ENCODE measurements around the gene RAP1GAP. TPM values are rescaled to one million over a fixed set of nuclear protein-coding genes. Genes with fewer than 3 reads are reported as not detected.
A peak's percentile ranks its signal among the peaks of the same experiment; 100 is the strongest.
"Not testable (repeated sequence)": the region's sequence is repeated elsewhere in the genome, so short reads cannot be mapped to it uniquely, and the experiment has no call there.

RAP1GAP gene
- total RNA-seq, 1 experiment from 2014 or later: not detected

DNA sequence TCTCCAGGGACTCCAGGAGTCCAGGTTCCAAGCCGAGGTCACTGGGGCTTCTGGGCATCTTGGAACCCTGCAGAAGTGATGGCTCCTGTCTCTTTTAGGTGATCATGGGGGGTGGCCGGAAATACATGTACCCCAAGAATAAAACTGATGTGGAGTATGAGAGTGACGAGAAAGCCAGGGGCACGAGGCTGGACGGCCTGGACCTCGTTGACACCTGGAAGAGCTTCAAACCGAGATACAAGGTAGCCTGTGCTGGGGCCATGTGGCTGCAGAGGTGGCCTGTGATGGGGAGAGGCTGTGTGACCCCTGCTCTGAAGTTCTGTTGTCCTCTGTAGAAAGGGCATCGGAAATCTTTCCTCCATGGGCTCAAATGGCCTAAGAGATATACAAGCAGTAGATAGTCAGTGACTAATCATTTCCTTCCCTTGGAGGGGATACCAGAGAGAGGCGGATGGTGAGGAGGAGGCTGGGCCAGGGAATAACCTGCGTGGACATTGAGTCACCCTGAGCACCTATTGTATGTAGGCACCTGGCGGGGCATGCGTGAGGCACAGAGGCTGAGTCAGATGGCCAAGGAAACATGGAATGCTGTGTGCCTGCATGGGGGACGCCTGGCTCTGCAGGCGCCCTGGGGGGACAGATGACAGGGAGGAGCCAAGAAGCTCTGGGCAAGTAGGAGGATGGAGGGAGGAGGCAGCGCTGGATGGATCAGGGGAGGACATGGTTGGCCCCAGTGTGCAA lies 101.0 kb downstream of the RAP1GAP start:
- no peaks in the 10 kb centered on the region; the same call in none of the 2 replicates for H3K9me3 ChIP-seq
- H3K36me3 ChIP-seq: no peaks in the 10 kb centered on the region
- H3K27me3 ChIP-seq: no peaks in the 10 kb centered on the region
- H3K4me3 ChIP-seq: no peak overlapping the region
- DNase-seq: peak; percentile 52

- no peaks in the 10 kb centered on the region; the same call in none of the 2 replicates for H3K9me3 ChIP-seq
- no peak overlapping the region for H3K4me3 ChIP-seq
- no peaks in the 10 kb centered on the region for H3K36me3 ChIP-seq
- no peaks in the 10 kb centered on the region for H3K27me3 ChIP-seq
- DNase-seq: peak; percentile 81
Measured at GRCh38 chr1:21567241-21568005, 101.7 kb downstream of the RAP1GAP start.

DNA sequence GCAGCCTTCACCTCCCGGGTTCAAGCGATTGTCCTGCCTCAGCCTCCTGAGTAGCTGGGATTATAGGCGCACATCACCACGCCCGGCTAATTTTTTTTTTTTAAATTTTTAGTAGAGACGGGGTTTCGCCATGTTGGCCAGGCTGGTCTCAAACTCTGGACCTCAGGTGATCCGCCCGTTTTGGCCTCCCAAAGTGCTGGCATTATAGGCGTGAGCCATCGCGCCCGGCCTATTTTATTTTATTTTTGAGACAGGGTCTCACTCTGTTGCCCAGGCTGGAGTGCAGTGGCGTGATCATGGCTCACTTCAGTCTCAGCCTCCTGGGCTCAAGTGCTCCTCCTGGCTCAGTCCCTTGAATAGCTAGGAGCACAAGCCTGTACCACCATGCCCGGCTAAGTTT lies 102.8 kb downstream of the RAP1GAP start:
- H3K36me3 ChIP-seq, H3K4me3 ChIP-seq, H3K9me3 ChIP-seq, DNase-seq, H3K27me3 ChIP-seq: not testable (repeated sequence)

DNA sequence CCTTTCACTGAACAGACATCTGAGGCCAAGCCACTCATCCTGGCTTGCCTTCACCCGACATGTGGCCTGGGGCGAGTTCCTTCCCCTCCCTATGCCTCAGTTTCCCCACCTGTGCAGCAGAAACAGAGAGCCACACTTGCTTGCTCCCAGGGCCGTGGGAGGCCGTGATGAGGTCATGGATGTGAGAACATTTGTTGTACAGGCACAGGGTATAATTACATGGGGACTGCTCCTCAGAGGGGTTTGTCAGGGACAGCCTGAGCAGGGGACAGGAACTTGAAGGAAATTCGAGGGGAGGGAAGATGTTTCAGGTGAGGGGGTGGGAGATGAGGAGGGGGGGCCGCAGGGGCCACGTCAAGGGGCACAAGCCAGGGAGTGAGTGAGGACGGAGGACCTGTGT lies 103.9 kb downstream of the RAP1GAP start:
- Histone ChIP-seq H3K36me3 (no peaks in the 10 kb centered on the region), H3K9me3 (no peaks in the 10 kb centered on the region)

DNA sequence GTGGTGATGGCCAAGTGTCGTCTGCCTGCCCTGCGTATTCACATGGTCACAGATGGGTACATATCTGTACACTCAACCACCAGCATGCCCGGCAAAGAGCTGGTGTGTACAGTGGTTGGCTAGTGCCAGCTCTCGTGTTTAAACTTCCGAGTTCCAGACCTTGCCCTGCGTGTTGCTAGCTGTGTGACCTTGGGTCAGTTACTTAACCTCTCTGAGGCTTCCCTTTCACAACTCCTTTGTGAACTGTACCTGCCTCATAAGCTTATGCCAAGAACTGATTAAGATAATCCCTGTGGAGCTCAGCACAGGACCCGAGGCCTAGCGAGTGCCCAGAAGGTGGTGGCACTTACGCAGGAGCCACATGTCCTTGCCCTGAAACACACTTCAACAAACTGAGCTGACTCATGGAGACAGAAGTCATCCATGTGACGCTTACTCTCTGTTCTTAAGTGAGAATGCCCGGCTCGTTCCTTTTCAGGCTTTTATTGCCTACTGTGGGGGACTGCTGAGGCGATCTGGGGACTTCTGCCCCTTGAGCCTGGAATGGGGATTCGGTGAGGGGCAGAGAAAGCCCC lies 104.5 kb downstream of the RAP1GAP start:
- no peaks in the 10 kb centered on the region for H3K27me3 ChIP-seq
- H3K36me3 ChIP-seq: no peaks in the 10 kb centered on the region
- DNase-seq: no peak
- H3K4me3 ChIP-seq: no peak overlapping the region
- no peaks in the 10 kb centered on the region for H3K9me3 ChIP-seq

More for the DNA sequence above, 103.9 kb downstream of the RAP1GAP start:
- DNase-seq: no peak
- Histone ChIP-seq H3K4me3 (no peak overlapping the region), H3K27me3 (no peaks in the 10 kb centered on the region)

GRCh38 chr1:21563971-21564370 lies 105.2 kb downstream of the RAP1GAP start:
- H3K36me3 ChIP-seq: no peaks in the 10 kb centered on the region
- H3K4me3 ChIP-seq: no peak overlapping the region
- no peaks in the 10 kb centered on the region for H3K27me3 ChIP-seq
- DNase-seq: no peak
- no peaks in the 10 kb centered on the region for H3K9me3 ChIP-seq

DNA sequence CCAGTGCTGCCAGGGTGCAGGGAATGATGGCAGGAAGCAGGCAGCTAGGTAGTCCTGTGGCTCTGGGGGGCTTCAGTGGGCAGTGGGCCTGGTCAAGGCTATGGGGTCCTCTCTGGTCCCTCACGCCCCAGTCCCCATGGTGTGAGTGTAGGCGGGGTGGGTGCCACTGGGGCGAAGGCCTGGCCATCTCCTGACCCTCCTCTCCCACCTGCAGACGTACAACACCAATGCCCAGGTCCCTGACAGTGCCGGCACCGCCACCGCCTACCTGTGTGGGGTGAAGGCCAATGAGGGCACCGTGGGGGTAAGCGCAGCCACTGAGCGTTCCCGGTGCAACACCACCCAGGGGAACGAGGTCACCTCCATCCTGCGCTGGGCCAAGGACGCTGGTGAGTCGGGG lies 106.3 kb downstream of the RAP1GAP start:
- no peak for DNase-seq
- no peak overlapping the region for H3K4me3 ChIP-seq
- no peaks in the 10 kb centered on the region for H3K36me3 ChIP-seq
- no peaks in the 10 kb centered on the region for H3K27me3 ChIP-seq
- no peaks in the 10 kb centered on the region for H3K9me3 ChIP-seq

DNA sequence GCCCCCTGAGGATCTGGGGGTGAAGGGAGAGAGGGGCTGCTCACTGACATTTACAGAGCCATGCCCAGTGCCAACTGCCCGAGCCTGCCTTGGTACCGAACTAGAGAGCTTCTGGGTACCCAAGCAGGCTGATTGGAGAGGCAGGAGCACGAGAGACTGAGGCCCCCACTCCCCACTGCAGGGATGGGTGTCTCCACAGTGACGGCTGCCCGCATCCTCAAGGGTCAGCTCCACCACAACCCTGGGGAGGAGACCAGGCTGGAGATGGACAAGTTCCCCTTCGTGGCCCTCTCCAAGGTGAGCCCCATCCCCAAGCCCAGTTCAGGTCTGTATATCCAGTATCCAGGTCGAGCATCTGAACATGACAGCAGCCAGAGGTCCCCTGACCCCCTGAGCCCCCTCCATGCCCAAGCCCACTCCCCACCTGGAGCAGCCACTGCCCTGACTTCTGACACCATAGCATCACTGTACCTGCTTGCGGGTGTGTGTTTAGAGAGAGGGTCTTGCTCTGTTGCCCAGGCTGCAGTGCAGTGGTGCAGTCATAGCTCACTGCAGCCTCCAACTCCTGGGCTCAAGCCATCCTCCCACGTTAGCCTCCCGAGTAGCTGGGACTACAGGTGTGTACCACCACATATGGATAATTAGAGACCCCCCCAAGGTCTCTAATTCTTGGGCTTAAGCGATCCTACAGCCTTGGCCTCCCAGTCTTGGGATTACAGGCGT lies 108.1 kb downstream of the RAP1GAP start:
- no peak overlapping the region for H3K4me3 ChIP-seq
- H3K27me3 ChIP-seq: no peaks in the 10 kb centered on the region
- H3K9me3 ChIP-seq: no peaks in the 10 kb centered on the region
- H3K36me3 ChIP-seq: no peaks in the 10 kb centered on the region
- DNase-seq: no peak

DNA sequence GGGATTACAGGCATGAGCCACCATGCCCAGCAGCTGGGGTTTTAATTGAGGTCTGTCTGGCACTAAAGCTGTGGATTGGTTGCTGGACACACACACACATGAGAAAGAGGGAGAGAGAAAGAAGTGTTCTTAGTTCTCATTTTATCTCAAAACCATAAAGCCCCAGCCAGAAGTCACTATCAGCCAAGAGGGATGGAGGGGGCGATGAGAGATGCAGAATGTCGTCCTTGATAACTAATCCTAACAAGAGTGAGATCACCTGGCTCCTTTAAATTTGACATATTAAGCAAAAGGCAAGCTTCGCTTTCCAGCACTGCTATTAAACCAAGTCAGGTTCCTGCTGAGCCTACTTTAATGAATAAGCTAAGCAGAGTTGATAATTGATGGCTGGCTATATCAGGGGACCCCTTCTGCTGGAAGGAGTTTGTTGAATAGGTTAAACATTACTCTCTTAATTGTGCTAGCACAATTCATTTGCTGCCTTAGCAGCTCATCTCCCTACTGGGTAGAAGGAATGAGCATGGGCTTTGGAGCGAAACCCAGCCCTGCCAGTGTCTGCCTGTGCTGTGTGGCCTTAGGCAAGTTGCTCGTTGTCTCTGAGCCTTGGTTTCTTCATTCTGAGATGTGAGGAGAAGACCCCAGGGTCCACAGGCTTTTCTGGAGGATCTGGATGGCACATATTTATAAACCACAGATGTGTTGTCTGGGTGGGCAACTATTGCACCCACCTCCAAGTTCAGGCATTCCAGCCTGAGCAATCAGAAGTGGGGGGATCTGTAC lies 109.2 kb downstream of the RAP1GAP start:
- DNase-seq: no peak
- Histone ChIP-seq H3K27me3 (no peaks in the 10 kb centered on the region), H3K4me3 (no peak overlapping the region), H3K36me3 (no peaks in the 10 kb centered on the region), H3K9me3 (no peaks in the 10 kb centered on the region)

GRCh38 chr1:21553116-21553926 lies 115.8 kb downstream of the RAP1GAP start:
- Histone ChIP-seq H3K9me3 (no peaks in the 10 kb centered on the region), H3K4me3 (no peak overlapping the region), H3K36me3 (no peaks in the 10 kb centered on the region), H3K27me3 (no peaks in the 10 kb centered on the region)
- peak; percentile 73 for DNase-seq

- Histone ChIP-seq H3K9me3 (no peaks in the 10 kb centered on the region), H3K36me3 (no peaks in the 10 kb centered on the region)
Measured at GRCh38 chr1:21552715-21553114, 116.4 kb downstream of the RAP1GAP start.

DNA sequence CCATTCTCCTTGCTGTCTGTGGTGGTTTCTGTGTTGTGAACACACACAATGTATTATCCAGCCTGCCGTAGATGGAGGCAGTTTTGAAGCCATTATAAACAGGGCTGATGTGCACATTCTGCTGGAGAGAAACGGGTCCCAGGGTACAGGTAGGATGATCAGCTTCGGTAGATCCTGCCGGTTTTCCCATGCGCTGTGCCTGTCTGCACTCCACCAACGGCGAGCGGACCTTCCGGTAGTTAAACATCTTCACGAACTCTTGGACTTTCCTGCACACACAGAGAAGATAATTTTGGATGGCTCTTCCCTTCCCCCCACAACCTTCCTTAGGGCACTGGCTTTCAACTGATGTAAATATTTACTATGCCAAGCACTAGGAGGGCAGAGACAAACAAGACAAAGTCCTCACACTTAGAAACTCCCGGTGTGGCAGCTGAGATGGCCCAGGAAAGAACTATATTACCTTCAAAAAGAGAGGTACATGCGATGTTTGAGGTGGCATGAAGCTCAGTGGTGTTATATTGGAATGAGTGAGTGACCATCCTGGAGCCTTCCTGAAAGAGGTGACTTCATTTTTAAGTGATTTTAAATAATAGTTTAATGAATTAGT lies 118.2 kb downstream of the RAP1GAP start:
- DNase-seq: no peak
- Histone ChIP-seq H3K9me3 (no peaks in the 10 kb centered on the region), H3K4me3 (no peak overlapping the region), H3K27me3 (no peaks in the 10 kb centered on the region), H3K36me3 (no peaks in the 10 kb centered on the region)

More at GRCh38 chr1:21552715-21553114, 116.4 kb downstream of the RAP1GAP start:
- DNase-seq: peak; percentile 62
- H3K4me3 ChIP-seq: no peak overlapping the region
- H3K27me3 ChIP-seq: no peaks in the 10 kb centered on the region

DNA sequence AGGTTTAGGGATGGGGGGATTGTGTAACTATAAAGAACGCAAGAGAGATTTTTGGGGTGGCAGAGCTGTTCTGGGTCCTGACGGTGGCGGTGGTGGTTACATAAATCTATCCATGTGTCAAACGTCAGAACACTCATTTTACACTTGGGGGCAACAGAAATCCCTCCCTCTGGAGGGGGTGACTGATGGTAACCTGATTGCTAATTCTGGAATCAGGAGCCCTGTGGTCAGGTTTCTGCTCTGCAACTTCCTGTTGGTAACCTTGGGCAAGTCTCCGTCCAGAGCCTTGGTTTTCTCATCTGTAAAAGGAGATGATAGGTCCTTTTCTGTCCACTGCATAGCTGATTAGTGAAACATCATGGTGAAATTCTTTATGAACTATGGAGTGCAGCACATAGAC lies 119.1 kb downstream of the RAP1GAP start:
- no peaks in the 10 kb centered on the region for H3K27me3 ChIP-seq
- H3K36me3 ChIP-seq: no peaks in the 10 kb centered on the region
- H3K9me3 ChIP-seq: no peaks in the 10 kb centered on the region
- DNase-seq: no peak
- no peak overlapping the region for H3K4me3 ChIP-seq

DNA sequence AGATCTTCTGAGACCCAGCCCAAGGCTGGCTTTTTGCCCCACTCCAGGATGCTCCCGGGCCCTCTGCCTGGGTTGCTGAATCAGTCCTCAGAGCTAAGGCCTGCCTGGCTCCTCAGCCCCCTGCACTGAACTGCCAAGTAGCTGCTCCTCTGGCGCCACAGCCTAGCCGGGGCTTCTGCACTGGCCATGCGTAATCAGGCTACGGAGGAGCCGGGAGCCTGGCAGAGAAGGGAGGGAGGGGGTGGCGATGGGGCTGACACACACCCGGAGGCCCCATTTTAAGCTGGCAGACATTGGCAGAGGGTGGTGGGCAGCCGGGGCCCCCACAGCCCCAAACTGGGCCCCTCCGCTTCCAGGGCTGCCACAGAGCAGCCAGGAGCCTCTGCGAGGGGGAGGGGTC lies 121.3 kb downstream of the RAP1GAP start:
- DNase-seq: peak; percentile 72
- Histone ChIP-seq H3K27me3 (no peaks in the 10 kb centered on the region), H3K9me3 (no peaks in the 10 kb centered on the region), H3K4me3 (no peak overlapping the region), H3K36me3 (no peaks in the 10 kb centered on the region)

All from MG63 (cell line).